Skeletal muscle cell (primary cell): ENCODE results near the gene EPS8L3.
"Not testable (repeated sequence)": the region's sequence is repeated elsewhere in the genome, so short reads cannot be mapped to it uniquely, and the experiment has no call there.

Experiments
- DNase-seq: peaks from one replicate; pipeline ENCODE4 v3.0.0-alpha.2; 2010; ENCODE audit warnings: low read depth
- H3K4me3 ChIP-seq: 2 replicates; pipeline ENCODE4 v1.5.1; 2011; ENCODE audit warnings: low read depth, mild to moderate bottlenecking, control low read depth, low read length, moderate library complexity

Gene EPS8L3

GRCh38 chr1:109767637-109768334 is 4.1 kb upstream of the EPS8L3 start:
- DNase-seq = no peak
- H3K4me3 ChIP-seq = no peak overlapping the region

- H3K4me3 ChIP-seq = not testable (repeated sequence)
These were observed 3.4 kb upstream of the EPS8L3 start for GRCh38 chr1:109766991-109767636.

GRCh38 chr1:109765896-109766615 is 2.3 kb upstream of the EPS8L3 start:
- H3K4me3 ChIP-seq = no peak overlapping the region
- no peak for DNase-seq

More at GRCh38 chr1:109766991-109767636, 3.4 kb upstream of the EPS8L3 start:
- DNase-seq = not testable (repeated sequence)

GRCh38 chr1:109765483-109765815 is 1.7 kb upstream of the EPS8L3 start:
- DNase-seq = no peak
- H3K4me3 ChIP-seq = no peak overlapping the region

- H3K4me3 ChIP-seq = no peak overlapping the region
- no peak for DNase-seq
These were observed 1.1 kb upstream of the EPS8L3 start for GRCh38 chr1:109764561-109765482.

GRCh38 chr1:109762821-109763645 is 690 bp downstream of the EPS8L3 start:
- DNase-seq = no peak
- no peak overlapping the region for H3K4me3 ChIP-seq

GRCh38 chr1:109762039-109762585 is 1.6 kb downstream of the EPS8L3 start:
- H3K4me3 ChIP-seq = no peak overlapping the region
- DNase-seq = no peak

GRCh38 chr1:109761227-109762038 is 2.3 kb downstream of the EPS8L3 start:
- H3K4me3 ChIP-seq = no peak overlapping the region
- no peak for DNase-seq

- H3K4me3 ChIP-seq = no peak overlapping the region
- DNase-seq = no peak
These were observed 3.0 kb downstream of the EPS8L3 start for GRCh38 chr1:109760581-109761226.

GRCh38 chr1:109759513-109760334 is 4.0 kb downstream of the EPS8L3 start:
- no peak overlapping the region for H3K4me3 ChIP-seq
- DNase-seq = no peak

GRCh38 chr1:109757936-109758786 is 5.6 kb downstream of the EPS8L3 start:
- no peak for DNase-seq
- no peak overlapping the region for H3K4me3 ChIP-seq

GRCh38 chr1:109756848-109757521 is 6.7 kb downstream of the EPS8L3 start:
- DNase-seq = no peak

GRCh38 chr1:109756325-109756724 is 7.4 kb downstream of the EPS8L3 start:
- not testable (repeated sequence) for DNase-seq, H3K4me3 ChIP-seq

More at GRCh38 chr1:109756848-109757521, 6.7 kb downstream of the EPS8L3 start:
- H3K4me3 ChIP-seq = no peak overlapping the region

GRCh38 chr1:109754738-109755137 is 9.0 kb downstream of the EPS8L3 start:
- DNase-seq = no peak
- no peak overlapping the region for H3K4me3 ChIP-seq
